Type B pancreatic cell (in vitro differentiated cells): ENCODE measurements around the gene ABTB1. TPM values are rescaled to one million over a fixed set of nuclear protein-coding genes. Genes with fewer than 3 reads are reported as not detected.

Experiments
- DNase-seq: peaks from one replicate; pipeline ENCODE4 v3.0.0; 2021; ENCODE audit warnings: mixed read lengths; ENCODE audit not compliant: unreplicated experiment; ENCODE audit errors: extremely low spot score
- H3K27ac Mint-ChIP-seq: 2 replicates; pipeline ENCODE4 v1.8.0; 2021; ENCODE audit warnings: mild to moderate bottlenecking, mixed read lengths
- H3K27me3 Mint-ChIP-seq: 2 replicates; pipeline ENCODE4 v1.8.0; 2021; ENCODE audit warnings: mixed read lengths
- H3K36me3 Mint-ChIP-seq: 2 replicates; pipeline ENCODE4 v1.8.0; 2021; ENCODE audit warnings: mixed read lengths
- H3K4me1 Mint-ChIP-seq: one replicate; pipeline ENCODE4 v1.8.0; 2021; ENCODE audit warnings: mixed read lengths; ENCODE audit not compliant: unreplicated experiment
- H3K4me3 Mint-ChIP-seq: 2 replicates; pipeline ENCODE4 v1.8.0; 2021; ENCODE audit warnings: mild to moderate bottlenecking, mixed read lengths
- H3K9me3 Mint-ChIP-seq: 2 replicates; pipeline ENCODE4 v1.8.0; 2021; ENCODE audit warnings: mixed read lengths
- total RNA-seq: library from RNA; stranded (reverse); gene quantifications from 2 replicates; pipeline ENCODE4 v1.2.1, GENCODE V29; 2021; ENCODE audit warnings: low replicate concordance
- TF ChIP-seq, protein P1 (sequence below): fragments of 200-600 bp; sonication (generic); conservative IDR thresholded peaks from 2 replicates; pipeline ENCODE4 v1.5.0; 2021; ENCODE audit warnings: antibody characterized with exemption, mild to moderate bottlenecking

ABTB1 gene
- total RNA-seq, 1 donor from 2014 or later: 17.8 TPM

DNA sequence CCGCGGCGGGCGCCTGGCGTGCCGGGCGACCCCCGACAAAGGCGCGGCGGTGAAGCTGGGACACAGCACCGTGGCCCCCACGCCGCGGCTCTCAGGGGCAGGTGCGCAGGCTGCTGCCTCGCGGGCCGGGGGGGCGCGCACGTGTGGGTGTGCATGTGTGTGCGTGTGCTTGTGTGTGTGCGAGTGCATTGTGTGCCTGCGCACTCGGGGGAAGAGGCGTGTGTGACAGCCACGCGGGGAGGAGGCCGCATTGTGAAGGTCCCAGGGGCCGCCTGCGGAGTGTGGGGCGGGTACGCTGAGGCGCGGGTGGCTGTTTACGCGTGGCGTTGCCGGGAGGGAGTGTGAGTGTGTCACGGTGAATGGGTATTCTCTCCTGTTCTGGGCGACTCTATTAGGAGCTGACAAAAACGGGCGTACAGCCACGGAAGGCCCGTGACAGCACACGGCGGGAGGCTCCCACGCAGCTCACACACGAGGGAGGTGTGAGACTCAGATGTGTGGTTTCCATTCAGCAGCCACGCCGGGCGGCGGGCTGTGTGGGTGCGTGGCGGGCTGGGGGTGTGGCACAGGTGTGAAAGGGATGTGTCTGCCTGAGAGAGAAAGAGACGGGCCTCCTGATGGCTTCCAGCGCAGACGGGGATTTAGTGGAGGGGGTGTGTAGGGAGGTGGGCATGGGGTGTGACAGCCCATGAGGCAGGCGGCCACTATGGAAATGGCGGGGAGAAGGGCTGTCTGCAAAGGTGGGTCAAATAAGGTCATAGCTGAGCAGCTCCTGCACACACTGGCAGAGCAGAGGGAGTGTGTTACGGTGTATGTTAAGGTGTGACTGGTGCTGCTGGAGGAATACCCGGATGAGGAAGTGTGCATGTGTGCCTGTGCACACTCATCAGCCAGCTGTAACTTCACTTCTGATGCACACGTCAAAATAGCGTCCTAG lies 43.0 kb upstream of the ABTB1 start:
- peak overlapping the region; percentile 90 for H3K4me3 Mint-ChIP-seq
- H3K36me3 Mint-ChIP-seq: peaks cover 8% of the 10 kb centered on the region
- no peak for DNase-seq
- TF ChIP-seq, protein P1, sequence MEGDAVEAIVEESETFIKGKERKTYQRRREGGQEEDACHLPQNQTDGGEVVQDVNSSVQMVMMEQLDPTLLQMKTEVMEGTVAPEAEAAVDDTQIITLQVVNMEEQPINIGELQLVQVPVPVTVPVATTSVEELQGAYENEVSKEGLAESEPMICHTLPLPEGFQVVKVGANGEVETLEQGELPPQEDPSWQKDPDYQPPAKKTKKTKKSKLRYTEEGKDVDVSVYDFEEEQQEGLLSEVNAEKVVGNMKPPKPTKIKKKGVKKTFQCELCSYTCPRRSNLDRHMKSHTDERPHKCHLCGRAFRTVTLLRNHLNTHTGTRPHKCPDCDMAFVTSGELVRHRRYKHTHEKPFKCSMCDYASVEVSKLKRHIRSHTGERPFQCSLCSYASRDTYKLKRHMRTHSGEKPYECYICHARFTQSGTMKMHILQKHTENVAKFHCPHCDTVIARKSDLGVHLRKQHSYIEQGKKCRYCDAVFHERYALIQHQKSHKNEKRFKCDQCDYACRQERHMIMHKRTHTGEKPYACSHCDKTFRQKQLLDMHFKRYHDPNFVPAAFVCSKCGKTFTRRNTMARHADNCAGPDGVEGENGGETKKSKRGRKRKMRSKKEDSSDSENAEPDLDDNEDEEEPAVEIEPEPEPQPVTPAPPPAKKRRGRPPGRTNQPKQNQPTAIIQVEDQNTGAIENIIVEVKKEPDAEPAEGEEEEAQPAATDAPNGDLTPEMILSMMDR: no peak
- H3K4me1 Mint-ChIP-seq: peaks cover 29% of the 10 kb centered on the region
- H3K9me3 Mint-ChIP-seq: no peaks in the 10 kb centered on the region
- H3K27ac Mint-ChIP-seq: peak overlapping the region; percentile 44
- peaks cover 58% of the 10 kb centered on the region for H3K27me3 Mint-ChIP-seq

DNA sequence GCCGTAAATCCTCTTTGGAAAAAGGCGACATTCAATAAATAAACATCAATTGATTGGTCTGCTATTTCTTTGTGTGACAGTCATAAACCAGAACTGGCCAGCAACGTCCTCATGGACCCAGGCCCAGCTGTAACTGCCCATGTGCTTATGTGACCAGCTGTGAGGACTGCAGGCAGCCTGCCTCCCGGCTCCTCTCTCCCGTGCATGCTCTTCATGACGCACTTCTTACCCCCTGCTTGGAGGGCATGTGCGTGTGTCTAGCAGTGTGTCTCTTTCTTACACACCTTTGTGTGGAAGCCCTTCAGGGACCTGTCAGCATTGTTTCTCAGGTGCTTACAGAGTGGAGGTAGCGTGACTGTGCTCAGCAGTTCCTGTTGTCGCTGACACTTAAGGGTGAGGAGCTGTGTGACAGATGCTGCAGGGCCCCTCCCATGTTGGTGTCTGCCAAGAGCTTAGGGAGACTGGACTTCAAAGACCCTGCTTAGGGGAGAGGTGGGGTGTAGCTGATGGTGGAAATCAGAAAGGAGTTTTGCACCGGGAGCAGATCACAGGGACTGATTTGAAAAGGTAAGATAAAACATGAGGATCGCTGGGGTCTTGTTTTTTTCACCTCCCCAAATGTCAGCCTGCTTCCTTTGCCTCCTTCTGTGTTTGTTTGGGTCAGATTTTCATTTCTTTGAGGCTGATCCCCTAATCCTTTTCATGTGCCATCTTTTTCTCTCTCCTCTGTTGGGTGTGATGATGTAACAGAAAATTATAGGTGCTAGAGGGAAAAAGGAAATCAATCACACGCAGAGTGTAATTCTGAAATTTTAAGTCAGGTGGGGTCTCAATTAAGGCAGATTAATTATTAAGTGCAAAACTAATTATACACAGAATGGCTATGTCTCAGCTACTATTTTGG lies 41.7 kb upstream of the ABTB1 start:
- peak overlapping the region; percentile 15 for H3K27ac Mint-ChIP-seq
- H3K27me3 Mint-ChIP-seq: peaks cover 51% of the 10 kb centered on the region
- H3K4me3 Mint-ChIP-seq: peak overlapping the region; percentile 90
- peaks cover 6% of the 10 kb centered on the region for H3K36me3 Mint-ChIP-seq
- H3K4me1 Mint-ChIP-seq: peaks cover 29% of the 10 kb centered on the region
- no peaks in the 10 kb centered on the region for H3K9me3 Mint-ChIP-seq
- DNase-seq: no peak
- TF ChIP-seq, protein P1: no peak

GRCh38 chr3:127632035-127632820 lies 40.5 kb upstream of the ABTB1 start:
- TF ChIP-seq, protein P1: no peak
- no peak for DNase-seq
- Mint-ChIP-seq H3K27ac (no peak overlapping the region), H3K4me3 (peak overlapping the region; percentile 60), H3K9me3 (no peaks in the 10 kb centered on the region), H3K36me3 (peaks cover 8% of the 10 kb centered on the region), H3K27me3 (peaks cover 40% of the 10 kb centered on the region), H3K4me1 (peaks cover 29% of the 10 kb centered on the region)

DNA sequence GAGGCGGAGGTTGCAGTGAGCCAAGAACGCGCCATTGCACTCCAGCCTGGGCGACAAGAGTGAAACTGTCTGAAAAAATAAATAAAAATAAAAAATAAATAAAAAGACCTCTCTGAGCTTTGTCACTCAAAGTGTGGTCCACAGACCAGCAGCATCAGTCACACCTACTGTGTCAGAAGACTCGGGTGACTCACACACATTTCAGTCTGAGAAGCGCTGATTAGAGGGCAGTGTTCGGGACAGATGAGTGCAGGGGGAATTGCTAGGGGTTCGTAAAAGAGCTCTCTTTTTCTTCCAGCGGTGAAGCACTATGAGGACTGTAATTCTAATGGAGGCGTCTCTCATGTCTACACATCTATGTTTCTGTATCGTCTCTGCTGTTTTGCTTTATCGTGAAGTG lies 38.1 kb upstream of the ABTB1 start:
- DNase-seq: no peak
- TF ChIP-seq, protein P1: no peak
- Mint-ChIP-seq H3K36me3 (peaks cover 8% of the 10 kb centered on the region), H3K9me3 (no peaks in the 10 kb centered on the region), H3K4me1 (peaks cover 38% of the 10 kb centered on the region), H3K4me3 (no peak overlapping the region), H3K27me3 (peaks cover 23% of the 10 kb centered on the region), H3K27ac (no peak overlapping the region)

- H3K27me3 Mint-ChIP-seq: peaks cover 3% of the 10 kb centered on the region
- no peak for DNase-seq
- H3K4me1 Mint-ChIP-seq: peaks cover 13% of the 10 kb centered on the region
- TF ChIP-seq, protein P1: peak; percentile 32
- H3K4me3 Mint-ChIP-seq: no peak overlapping the region
- peaks cover 11% of the 10 kb centered on the region for H3K36me3 Mint-ChIP-seq
- no peak overlapping the region for H3K27ac Mint-ChIP-seq
- no peaks in the 10 kb centered on the region for H3K9me3 Mint-ChIP-seq
Observed at GRCh38 chr3:127637546-127637945, 35.2 kb upstream of the ABTB1 start.
